Iris pigment epithelial cell (primary cell): ENCODE data around the gene ID4.
A peak's percentile ranks its signal among the peaks of the same experiment; 100 is the strongest.

Source experiments
- DNase-seq: peaks from one replicate; pipeline ENCODE4 v3.0.0-alpha.2; 2011; ENCODE audit warnings: low read depth

ID4 gene, protein sequence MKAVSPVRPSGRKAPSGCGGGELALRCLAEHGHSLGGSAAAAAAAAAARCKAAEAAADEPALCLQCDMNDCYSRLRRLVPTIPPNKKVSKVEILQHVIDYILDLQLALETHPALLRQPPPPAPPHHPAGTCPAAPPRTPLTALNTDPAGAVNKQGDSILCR

DNA sequence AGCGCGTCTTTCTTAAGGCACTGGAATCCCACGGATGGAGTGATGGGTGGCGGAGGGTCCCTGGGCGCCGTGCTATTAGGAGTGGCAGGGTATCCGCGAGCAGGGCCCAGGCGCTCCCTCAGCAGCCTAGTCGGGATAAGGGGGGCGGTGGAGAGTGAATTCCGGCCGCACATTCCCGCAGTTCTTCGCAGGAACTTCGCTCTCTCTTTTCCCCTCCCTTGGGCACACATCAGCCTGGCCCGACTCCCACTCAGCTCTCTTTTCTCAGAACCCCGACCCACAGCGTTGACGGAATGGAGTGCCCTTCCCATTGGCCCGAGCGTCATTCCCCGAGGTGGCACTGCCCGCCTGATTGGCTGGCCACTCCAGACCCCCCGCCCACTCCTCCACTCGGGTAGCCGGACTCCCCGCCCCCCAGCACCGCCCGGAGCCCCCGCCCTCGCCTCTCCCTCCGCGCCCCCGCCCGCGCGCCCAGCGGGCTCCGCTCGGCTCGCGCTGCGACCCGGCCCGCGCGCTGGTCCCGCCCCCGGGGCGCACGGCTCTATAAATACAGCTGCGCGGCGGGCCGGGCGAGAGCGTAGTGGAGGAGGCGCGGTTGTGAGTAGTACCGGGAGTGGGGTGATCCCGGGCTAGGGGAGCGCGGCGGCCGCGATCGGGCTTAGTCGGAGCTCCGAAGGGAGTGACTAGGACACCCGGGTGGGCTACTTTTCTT is at the start of gene ID4:
Gene ID4 (plus strand): TSS at position 572 of the 712 bp plus-strand sequence. CDS start 385 bp downstream, outside the sequence.
- DNase-seq = peak; percentile 88

DNA sequence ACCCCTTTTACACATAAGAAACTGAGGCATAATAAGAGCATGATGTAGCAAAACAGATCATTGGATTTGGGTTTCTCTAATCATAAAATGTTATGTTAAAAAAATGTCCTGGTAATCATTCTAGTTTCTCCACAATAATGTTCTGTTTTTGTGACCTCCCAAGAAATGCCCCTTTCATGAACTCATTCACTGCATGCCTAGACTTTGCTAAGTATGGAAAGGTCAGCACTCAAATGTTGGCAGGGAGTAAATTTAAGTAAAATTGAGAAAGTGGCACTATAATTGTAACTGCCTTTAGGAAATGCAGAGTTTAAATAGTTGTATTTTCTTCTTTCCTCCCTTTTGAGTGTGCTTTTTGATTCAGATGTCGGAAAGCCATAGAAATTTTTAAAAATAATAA is 48.5 kb upstream of the ID4 start:
- DNase-seq = no peak

DNA sequence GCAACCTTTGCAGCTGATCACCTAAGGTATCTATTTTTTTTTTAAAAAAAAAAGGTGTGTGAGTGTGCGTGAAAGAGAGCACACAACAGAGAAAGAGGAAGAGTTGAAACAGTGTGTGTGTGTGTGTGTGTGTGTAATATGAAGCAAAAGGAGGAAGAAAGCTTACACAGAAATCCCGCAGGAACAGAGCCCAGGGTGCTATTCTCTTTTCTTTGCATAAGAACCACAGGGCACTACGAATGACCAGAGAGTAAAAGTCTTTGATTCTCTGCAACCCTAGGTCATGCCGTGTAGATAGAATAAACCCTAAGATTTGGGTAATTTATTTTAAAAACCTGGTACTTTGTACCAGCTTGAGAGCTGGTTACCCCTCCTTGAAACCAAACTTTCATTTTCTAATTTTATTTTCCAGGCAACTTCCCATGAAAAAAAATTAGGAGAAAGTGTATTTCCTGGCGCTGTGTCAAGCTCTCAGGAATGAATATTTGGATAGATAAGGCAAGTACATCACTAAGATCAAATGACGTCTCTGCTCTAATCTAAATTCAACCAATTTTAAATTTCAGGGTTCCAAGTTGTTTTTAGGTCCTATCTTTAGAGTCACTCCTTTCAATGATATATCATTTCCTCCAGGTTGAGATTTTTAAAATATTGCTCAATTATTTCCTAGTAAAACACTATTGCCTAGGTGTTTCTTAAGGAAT is 47.9 kb upstream of the ID4 start:
- no peak for DNase-seq

DNA sequence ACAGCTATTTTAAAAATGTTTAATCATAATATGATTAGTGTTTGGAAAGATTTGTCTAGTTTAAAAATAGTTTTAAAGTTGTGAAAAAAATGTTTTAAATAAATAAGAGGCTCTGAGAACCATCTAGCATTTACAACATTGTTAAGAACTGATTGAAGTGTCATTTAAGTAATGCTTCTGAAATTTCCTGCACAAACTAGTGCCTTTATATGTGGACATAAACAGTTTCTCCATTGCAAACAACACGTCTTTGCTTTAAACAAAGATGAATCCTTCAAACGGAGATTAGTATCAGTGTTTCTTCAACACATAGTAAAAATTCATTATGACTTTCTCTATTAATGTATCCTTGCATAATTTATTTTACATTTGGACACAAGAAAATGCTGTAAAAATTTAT is 45.9 kb upstream of the ID4 start:
- no peak for DNase-seq

DNA sequence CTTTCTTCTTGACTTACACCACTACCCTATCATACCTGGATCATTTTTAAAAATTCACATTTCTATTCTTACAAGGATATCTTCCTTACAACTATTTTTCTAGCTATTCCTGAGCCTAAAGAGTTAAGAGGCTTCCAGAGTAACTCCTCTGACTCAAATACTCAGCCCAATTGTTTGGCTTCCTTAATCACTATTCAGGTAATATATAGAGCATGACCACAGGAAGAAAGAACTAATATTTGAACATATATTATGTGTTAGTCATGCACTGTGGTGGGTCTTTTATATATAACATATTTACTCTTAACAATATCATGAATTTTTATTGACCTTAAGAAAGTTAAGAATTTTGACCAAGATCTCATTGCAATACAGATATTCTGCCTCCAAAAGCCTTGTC is 42.0 kb upstream of the ID4 start:
- DNase-seq = no peak

DNA sequence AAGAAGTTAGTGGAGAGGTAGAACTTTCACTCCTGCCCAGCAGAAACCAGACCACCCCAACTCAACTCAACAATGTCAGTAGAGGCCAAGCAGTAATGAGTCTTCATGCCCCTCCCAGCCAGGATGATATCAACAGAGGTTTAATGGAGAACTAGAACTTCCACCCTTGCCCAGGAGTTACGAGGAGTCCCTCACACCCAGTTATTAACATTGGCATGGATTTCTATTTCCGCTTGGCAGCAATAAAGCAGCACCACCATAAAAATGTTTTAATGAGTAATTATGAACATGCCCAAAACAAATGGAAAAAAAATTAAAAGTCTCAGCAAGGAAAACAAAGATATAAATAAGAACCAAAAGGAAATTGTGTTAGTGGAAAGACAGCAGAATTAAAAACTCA is 40.7 kb upstream of the ID4 start:
- DNase-seq = no peak

DNA sequence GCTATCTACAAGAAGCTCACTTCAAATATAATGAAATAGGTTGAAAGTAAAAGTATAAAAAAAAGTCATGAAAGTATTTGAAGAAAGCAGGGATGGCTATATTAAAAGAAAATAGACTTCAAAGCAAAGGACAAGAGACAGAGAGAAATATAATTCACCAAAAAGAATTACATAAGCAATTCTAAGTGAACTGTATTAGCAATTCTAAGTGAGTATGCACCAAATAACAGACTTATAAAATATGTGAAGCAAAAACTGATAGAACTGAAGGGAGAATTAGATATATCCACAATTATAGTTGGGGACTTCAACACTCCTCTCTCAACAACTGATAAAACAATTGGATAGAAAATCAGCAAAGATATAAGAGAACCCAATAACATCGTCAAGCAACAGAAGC is 38.8 kb upstream of the ID4 start:
- DNase-seq = no peak

DNA sequence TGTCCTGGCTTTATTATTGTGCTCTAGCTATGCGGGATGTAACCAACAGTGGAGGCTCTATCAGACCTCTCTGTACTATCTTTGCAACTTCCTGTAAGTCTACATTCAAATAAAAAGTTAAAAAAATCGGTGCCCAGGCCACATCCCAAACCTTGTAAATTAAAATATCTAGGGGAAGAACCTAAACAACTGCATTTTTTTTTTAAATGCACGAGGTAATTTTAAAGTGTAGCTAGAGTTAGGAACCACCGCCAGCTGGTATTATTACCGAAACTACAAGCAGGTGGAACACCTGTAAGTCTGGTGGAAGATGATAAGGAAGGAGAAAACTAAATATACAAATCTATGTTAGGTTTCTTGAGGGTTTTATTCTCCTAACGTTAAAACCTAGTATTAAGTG is 34.5 kb upstream of the ID4 start:
- DNase-seq = no peak

DNA sequence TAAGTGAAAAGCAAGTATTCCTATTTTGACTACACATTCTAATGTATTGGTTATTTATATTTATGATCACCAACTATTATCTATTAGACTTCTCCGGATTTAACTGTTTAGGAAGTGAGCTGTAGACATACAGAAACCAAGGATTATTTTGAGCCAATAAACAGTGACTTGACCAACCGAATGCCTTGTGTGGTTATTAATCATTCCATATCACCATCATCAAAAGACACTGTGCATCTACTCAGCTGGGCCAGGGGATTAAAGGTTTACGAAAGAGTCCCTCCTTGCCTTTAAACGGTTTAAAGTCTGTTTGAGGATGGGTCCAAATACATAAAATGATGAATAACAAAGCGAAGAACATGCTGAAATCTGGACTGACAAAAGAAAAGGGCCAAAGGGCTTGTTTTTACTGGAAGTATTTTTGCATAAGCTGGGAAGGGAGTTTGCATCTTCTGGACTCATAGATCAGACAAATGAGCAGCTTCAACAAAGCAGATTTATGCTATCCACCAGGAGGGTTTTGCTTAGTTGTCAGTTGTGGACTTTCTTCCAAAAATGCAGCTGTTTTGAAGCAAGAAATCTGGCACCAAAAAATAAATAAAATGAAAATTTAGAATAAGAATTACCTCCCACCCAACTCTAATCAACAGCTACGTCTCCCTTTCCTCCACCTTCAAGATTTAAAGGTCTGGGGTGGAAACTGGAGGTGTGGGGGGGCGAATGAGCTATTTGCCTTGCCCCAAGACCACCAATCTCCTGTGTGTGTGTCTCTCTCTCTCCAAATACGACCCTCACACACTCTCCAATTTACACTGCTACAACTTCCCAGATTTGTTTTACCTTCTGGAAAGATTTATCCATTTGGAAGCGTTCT is 33.6 kb upstream of the ID4 start:
- DNase-seq = peak; percentile 41

DNA sequence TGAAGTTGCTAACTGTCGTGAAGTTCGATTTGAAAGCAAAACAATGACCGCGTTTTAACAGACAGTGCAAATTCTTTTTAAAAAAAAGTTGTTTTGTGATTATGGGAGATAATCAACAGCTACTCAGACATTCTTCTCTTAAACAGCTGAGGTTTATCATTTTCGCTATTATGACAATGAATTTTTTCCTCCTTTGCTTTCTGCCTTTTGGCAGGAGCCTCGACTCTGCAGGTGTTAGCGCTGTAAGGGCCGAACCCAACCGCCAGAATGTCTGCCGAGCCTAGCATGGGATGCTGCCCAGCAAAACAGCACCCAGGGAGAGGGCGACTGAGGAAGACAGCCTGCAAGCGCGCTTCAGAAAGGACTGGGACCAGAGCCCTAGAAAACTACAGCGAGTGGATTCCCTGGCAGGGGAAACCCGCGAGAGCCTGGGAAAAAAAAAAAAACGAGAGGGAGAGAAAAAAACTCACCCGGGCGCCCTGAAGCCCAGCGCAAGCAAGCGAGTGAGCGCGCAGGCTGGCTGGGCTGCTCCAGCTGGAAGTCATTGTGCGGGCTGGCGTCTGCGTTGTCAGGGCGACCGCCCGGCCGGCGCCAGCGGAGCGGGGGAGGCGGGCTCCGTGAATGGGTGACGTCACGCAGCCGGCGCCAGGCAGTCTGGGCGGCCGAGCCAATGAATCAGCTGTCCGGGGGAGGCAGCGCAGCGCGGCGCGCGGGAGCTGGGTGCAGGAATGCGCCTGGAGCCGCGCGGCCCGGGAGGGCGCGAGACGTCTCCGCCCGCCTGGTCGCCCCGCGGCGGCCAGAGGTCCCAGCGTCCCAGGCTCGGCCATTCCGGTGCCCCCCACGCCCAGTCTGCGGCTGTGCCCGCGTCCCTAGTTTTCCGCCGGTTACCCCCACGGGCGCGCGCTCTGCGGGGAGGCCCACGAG is 32.7 kb upstream of the ID4 start:
- DNase-seq = peak; percentile 97

DNA sequence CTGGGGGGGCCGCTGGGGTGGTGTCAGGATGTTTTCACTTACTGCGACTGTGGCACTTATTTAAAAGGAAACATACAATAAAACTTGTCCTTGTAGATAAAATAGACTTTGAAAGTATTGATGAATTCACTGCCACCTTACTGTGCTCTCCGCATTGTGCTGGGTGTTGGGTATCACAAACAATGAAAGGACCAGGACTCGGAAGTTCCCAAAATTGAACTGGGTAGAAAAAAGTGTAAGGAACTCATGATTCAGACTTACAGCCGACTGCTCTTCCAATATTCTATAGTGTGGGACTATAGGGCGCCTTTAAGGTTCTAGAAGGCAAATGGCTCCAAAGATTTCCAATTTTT is 32.1 kb upstream of the ID4 start:
- no peak for DNase-seq

DNA sequence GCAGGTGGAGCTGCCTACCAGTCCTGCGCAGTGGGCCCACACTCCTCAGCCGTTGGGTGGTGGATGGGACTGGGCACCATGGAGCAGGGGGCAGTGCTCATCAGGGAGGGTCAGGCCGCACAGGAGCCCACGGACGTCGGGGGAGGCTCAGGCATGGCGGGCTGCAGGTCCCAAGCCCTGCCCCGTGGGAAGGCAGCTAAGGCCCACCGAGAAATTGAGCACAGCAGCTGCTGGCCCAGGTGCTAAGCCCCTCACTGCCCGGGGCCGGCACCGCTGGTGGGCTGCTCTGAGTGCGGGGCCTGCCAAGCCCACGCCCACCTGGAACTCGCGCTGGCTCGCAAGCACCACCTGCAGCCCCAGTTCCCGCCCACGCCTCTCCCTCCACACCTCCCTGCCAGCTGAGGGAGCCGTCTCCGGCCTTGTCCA is 30.2 kb upstream of the ID4 start:
- DNase-seq = no peak

DNA sequence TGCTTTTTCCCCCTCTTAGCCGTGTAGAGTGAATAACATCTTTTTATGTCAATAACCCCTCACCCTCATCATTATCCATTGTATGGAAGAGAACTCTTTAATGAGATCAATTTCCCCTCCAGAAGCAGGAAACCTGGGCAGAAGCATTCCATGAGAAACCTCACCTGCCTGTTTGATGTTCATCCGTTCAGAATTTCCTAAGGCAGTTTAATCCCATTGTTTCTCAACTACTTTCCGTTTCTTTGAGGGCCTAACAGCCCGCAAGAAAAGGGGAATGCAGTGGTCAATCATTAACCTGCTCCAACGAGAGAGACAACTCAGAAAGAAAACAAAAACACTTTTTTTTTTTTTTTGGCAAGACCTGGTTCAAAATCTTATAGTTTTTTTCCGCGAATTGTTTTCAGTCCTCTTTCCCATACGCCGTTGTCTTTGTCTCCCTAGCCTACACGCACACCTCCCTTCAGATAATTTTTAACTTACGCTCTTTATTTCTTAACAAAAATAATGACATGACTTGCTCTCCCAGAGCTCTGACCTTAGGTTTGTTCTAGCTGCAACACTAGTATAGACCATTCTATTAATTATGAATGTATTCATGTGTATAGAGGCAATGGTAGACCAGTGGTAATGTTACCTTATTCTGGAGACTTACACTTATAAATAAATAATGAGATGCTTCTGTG is 25.6 kb upstream of the ID4 start:
- DNase-seq = no peak

DNA sequence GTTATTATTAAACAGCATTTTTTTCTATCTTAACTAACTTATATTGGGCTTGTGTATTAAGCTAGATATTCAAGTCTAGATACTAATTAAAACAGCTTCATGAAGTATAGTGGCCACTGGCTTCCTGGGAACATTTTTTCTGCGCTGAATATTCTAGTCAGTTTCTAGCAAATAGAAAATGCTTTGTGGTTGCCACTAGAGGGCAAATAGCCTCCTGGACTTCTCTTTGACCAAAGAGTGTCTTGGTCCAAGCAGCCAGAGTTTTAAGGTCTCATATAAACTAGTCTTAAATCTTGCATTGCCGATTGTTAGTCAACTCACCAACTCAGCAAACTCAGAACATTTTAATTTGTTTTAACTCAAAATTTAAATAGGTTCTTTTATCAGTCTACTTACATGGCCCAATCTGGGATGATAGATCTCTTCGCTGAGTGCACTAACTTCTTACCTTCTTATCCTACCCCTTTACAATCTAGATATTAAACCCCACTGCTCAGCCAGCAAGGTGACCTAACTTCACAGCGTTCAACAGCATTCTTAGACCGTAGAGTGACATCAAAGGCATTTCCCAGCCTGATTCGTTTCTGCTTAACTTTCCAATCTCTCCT is 24.6 kb upstream of the ID4 start:
- DNase-seq = peak; percentile 62

DNA sequence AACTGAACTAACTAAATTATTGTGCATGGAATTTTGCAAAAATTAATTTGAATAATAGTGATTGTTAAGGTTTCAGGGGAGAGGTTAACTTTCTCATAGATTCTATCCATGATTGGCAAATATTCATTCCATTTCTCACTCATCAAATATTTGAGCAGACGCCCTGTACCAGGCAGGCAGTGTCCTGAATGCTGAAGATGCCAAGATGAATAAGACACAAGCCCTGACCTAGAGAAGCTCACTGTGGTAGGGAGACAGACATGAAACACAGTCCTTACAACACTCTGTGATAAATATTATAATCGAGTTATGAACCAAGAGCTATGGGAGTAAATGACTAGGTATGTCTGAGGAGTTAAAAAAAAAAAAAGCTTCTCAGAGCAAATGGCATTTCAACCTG is 18.4 kb upstream of the ID4 start:
- no peak for DNase-seq

DNA sequence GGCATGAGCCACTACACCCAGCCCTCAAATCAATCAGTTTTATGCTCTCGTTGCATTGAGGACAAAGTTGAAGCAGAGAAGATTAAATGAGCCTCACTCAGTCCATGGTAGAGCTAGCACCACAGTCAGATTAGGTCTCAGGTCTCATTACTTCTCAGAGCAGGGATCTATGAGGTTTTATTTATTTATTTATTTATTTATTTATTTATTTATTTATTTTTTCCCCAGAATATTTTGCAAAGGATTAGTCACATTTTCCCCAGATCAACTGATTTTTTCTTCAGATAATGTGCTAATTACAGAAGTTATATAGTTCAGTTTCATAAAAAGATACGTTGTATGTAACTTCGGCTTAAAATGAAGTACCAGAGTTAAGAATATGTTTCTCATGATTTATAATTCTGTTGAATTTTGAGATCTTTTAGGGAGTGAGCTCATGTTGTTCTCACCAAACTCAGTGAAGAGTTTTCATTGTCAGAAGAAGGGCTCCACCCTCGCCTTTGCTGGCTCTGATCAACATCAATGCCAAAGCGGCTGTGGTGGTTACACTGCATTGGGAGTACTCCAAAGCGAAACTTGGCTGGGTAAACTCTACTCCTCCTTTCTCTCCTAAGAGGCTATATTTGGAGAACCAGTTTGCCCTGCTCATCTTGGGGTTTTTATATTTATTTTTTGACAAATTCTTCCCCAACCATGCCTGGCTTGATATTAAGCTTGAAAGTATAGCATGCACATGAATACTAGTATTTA is 12.9 kb upstream of the ID4 start:
- DNase-seq = no peak

DNA sequence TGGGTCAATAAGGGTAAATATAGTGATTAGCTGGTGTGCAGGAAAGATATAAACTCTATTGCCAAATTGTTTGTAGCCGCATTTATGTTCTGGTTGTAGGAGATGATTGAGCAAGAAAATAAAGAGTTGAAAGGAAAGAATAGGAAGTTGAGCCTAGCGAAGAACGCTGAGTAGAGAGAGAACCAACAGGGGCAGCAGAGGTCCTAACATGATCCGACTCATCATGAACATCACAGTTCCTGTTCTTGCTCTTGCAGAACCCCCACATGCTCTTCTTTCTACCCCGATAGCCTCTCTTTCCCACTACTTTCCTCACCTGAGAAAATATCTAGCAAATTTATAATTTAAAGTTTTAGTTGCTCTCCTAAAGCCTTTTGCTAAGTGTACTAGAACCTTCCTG is 9.9 kb upstream of the ID4 start:
- DNase-seq = no peak

DNA sequence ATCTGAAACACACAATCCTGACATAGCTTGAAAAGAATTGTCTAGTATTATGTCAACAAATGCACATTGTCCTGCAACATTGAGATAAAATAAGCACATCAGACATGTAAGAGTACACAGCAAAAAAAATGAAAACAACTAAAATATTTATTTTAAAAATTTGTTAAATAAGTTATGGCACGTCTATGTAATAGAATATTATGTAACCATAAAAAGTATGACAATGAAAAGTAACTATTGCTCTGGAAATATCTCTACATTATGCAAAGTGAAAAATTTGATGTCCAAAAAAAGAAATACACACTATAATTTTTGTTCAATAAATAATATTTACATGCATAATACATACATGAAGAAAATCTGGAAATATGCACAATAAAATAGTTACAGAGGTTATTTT is 9.3 kb upstream of the ID4 start:
- no peak for DNase-seq

DNA sequence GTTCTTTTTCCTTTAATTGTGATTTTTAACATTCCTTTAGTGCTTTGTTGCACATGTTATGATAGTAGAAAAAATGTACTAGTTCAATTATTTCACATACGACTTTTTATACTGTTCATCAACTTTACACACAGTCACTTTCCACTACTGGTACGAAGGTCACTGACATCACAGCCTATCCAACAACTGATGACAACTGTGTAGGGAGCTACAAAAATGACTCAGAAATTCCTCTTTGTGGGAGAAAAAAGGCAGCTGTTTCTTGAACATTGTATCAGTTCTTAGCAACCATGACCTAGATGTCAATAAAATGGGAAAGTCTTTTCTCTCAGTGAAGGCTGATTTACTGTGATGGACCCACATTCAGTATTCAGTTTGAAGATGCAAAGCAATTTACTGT is 7.0 kb upstream of the ID4 start:
- DNase-seq = no peak

DNA sequence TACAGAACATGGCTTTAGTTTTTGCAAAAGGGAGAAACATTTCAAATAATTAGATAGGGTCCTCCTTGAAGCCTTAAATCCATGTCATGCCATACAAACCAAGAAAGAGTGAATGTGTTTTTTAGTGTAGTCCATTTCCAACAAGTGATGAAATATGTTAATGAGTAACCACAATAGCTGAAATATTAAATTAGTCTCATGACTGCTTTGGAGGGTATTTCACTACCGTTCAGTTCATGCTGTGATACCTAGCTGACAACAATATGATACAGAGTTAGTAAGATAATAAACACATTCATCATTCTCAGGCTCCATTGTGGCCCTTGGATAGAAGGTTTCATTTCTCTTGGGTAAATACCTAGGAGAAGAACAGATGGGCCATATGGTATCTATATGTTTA is 5.8 kb upstream of the ID4 start:
- DNase-seq = no peak
